ENCODE data around the gene OR1F1.
"Not testable (repeated sequence)": the region's sequence is repeated elsewhere in the genome, so short reads cannot be mapped to it uniquely, and the experiment has no call there.

Gene OR1F1

GRCh38 chr16:3193221-3194212 lies 5.5 kb downstream of the OR1F1 start:
- Mint-ChIP-seq H3K4me1 (peaks cover 37% of the 10 kb centered on the region), H3K27ac (no peak overlapping the region), H3K9me3 (no peaks in the 10 kb centered on the region), H3K27me3 (peaks cover 68% of the 10 kb centered on the region), H3K36me3 (ENCODE audit: low read depth) (peaks cover 6% of the 10 kb centered on the region), H3K4me3 (no peak overlapping the region)
- DNase-seq (no peak), ATAC-seq (no peak)

GRCh38 chr16:3194792-3195191 lies 6.8 kb downstream of the OR1F1 start:
- H3K4me3 Mint-ChIP-seq: no peak overlapping the region
- H3K9me3 Mint-ChIP-seq: no peaks in the 10 kb centered on the region
- DNase-seq: no peak
- ATAC-seq: no peak
- peaks cover 57% of the 10 kb centered on the region for H3K27me3 Mint-ChIP-seq
- peaks cover 4% of the 10 kb centered on the region for H3K36me3 Mint-ChIP-seq (ENCODE audit: low read depth)
- no peak overlapping the region for H3K27ac Mint-ChIP-seq
- H3K4me1 Mint-ChIP-seq: peaks cover 25% of the 10 kb centered on the region

GRCh38 chr16:3195975-3196374 lies 8.0 kb downstream of the OR1F1 start:
- Mint-ChIP-seq H3K9me3 (no peaks in the 10 kb centered on the region), H3K4me1 (peaks cover 13% of the 10 kb centered on the region), H3K36me3 (ENCODE audit: low read depth) (peaks cover 4% of the 10 kb centered on the region), H3K4me3 (no peak overlapping the region), H3K27me3 (peaks cover 45% of the 10 kb centered on the region), H3K27ac (no peak overlapping the region)
- ATAC-seq: no peak
- DNase-seq: no peak

GRCh38 chr16:3197694-3198333 lies 9.8 kb downstream of the OR1F1 start:
- not testable (repeated sequence) for H3K4me1 Mint-ChIP-seq; H3K27ac Mint-ChIP-seq; ATAC-seq; DNase-seq; H3K4me3 Mint-ChIP-seq; H3K9me3 Mint-ChIP-seq; H3K36me3 Mint-ChIP-seq (ENCODE audit: low read depth)
- peaks cover 32% of the 10 kb centered on the region for H3K27me3 Mint-ChIP-seq

- Mint-ChIP-seq H3K4me3 (no peak overlapping the region), H3K9me3 (no peaks in the 10 kb centered on the region), H3K36me3 (ENCODE audit: low read depth) (no peaks in the 10 kb centered on the region), H3K27ac (no peak overlapping the region), H3K27me3 (peaks cover 32% of the 10 kb centered on the region), H3K4me1 (peaks cover 3% of the 10 kb centered on the region)
- ATAC-seq: no peak
- DNase-seq: no peak
Measured at GRCh38 chr16:3198334-3199072, 10.5 kb downstream of the OR1F1 start.

- Mint-ChIP-seq H3K27ac (no peak overlapping the region), H3K36me3 (ENCODE audit: low read depth) (peaks cover 9% of the 10 kb centered on the region), H3K4me1 (no peaks in the 10 kb centered on the region), H3K27me3 (peaks cover 9% of the 10 kb centered on the region), H3K9me3 (peaks cover 14% of the 10 kb centered on the region), H3K4me3 (no peak overlapping the region)
- no peak for DNase-seq
- no peak for ATAC-seq
Measured at GRCh38 chr16:3202903-3203539, 15.0 kb downstream of the OR1F1 start.

- not testable (repeated sequence) for H3K27ac Mint-ChIP-seq; DNase-seq; ATAC-seq; H3K27me3 Mint-ChIP-seq; H3K4me3 Mint-ChIP-seq; H3K4me1 Mint-ChIP-seq; H3K36me3 Mint-ChIP-seq (ENCODE audit: low read depth)
- H3K9me3 Mint-ChIP-seq: peaks cover 20% of the 10 kb centered on the region
Measured at GRCh38 chr16:3205939-3206338, 17.9 kb downstream of the OR1F1 start.

- Mint-ChIP-seq H3K36me3 (ENCODE audit: low read depth) (peaks cover 9% of the 10 kb centered on the region), H3K9me3 (peaks cover 27% of the 10 kb centered on the region), H3K4me1 (no peaks in the 10 kb centered on the region), H3K4me3 (no peak overlapping the region), H3K27me3 (peaks cover 7% of the 10 kb centered on the region), H3K27ac (no peak overlapping the region)
- ATAC-seq (no peak), DNase-seq (no peak)
Measured at GRCh38 chr16:3207086-3207953, 19.3 kb downstream of the OR1F1 start.

GRCh38 chr16:3212006-3212405 lies 24.0 kb downstream of the OR1F1 start:
- peaks cover 45% of the 10 kb centered on the region for H3K9me3 Mint-ChIP-seq
- H3K27me3 Mint-ChIP-seq: peaks cover 3% of the 10 kb centered on the region
- H3K27ac Mint-ChIP-seq: no peak overlapping the region
- no peak for ATAC-seq
- peaks cover 28% of the 10 kb centered on the region for H3K4me1 Mint-ChIP-seq
- no peak for DNase-seq
- H3K36me3 Mint-ChIP-seq (ENCODE audit: low read depth): peaks cover 4% of the 10 kb centered on the region
- H3K4me3 Mint-ChIP-seq: no peak overlapping the region

GRCh38 chr16:3212567-3212966 lies 24.6 kb downstream of the OR1F1 start:
- no peak overlapping the region for H3K4me3 Mint-ChIP-seq
- peaks cover 3% of the 10 kb centered on the region for H3K27me3 Mint-ChIP-seq
- H3K36me3 Mint-ChIP-seq (ENCODE audit: low read depth): peaks cover 5% of the 10 kb centered on the region

GRCh38 chr16:3214904-3215600 lies 27.0 kb downstream of the OR1F1 start:
- Mint-ChIP-seq H3K27ac (peak overlapping the region; percentile 93), H3K9me3 (peaks cover 49% of the 10 kb centered on the region), H3K4me3 (peak overlapping the region; percentile 29), H3K36me3 (ENCODE audit: low read depth) (peaks cover 7% of the 10 kb centered on the region), H3K27me3 (no peaks in the 10 kb centered on the region), H3K4me1 (peaks cover 30% of the 10 kb centered on the region)
- peak; percentile 18 for DNase-seq
- ATAC-seq: peak; percentile 90

More at GRCh38 chr16:3212567-3212966, 24.6 kb downstream of the OR1F1 start:
- DNase-seq: no peak
- Mint-ChIP-seq H3K4me1 (peaks cover 28% of the 10 kb centered on the region), H3K27ac (no peak overlapping the region), H3K9me3 (peaks cover 43% of the 10 kb centered on the region)
- no peak for ATAC-seq

- ATAC-seq (no peak), DNase-seq (peak; percentile 16)
- Mint-ChIP-seq H3K36me3 (ENCODE audit: low read depth) (peaks cover 7% of the 10 kb centered on the region), H3K4me1 (peaks cover 30% of the 10 kb centered on the region), H3K27ac (peak overlapping the region; percentile 93), H3K27me3 (no peaks in the 10 kb centered on the region), H3K4me3 (peak overlapping the region; percentile 29), H3K9me3 (peaks cover 44% of the 10 kb centered on the region)
Measured at GRCh38 chr16:3215601-3216262, 27.7 kb downstream of the OR1F1 start.

All from activated naive CD8-positive, alpha-beta T cell treated with anti-CD3 and anti-CD28 coated beads, Interleukin-2, amount 50 U/mL, for 24 hours (primary cell).